Glomerular visceral epithelial cell (primary cell): ENCODE data around the gene THEMIS.
"Not testable (repeated sequence)": the region's sequence is repeated elsewhere in the genome, so short reads cannot be mapped to it uniquely, and the experiment has no call there.

Source experiments
- DNase-seq: peaks from one replicate; pipeline ENCODE4 v3.0.0-alpha.2; 2016; ENCODE audit errors: extremely low spot score

Gene THEMIS

DNA sequence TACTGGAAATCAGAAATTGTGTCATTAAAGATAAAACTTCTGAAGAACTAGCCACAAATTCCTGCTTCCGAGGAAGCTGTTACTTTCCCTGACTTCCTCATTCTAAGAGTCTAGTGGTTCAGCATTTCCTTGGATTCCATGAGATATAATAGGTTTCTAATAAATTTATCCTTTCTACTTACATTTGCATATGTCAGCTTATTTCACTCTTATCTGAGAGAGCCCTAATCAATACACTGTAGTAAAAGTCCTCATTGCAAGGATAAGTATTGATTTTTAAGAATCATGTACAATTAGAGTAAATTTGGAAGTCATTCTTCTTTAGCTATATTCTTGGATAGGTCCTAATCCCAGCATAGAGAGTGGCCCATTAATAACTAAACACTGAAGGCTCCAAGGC lies 16.9 kb upstream of the THEMIS start:
- DNase-seq, result no peak

DNA sequence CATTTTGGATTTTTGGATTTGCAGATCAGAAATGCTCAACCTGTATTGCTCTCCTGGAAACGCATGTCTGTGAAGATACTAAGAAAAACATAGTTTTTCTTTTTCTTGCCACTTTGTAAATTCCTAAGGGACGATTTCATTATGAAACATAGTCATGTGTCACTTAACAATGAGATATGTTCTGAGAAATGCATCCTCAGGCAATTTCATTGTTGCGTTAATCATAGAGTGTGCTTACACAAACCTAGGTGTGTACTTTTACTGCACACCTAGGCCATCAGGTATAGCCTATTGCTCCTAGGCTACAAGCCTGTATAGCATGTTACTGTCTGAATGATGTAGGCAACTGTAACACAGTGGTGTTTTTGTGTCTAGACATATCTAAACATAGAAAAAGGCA lies 13.4 kb upstream of the THEMIS start:
- DNase-seq, result no peak

DNA sequence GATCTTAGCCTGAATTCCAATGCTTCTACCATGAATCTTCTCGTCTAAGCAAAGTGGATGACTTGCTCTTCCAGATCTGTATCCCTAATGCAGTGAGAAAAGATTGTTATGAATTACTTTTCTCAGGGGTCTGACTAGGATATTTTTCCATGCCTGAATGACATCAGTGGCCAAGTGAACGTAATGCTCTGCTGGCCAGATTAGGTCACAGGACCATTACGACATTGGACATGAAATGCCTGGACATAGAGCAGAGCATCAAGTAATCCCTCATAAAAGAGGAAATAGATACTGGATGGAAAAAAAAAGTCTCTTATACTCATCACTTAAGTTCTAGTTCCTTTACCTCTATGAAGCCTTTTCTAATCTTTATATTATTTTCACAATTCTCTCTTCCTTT lies 12.1 kb upstream of the THEMIS start:
- peak; percentile 11 for DNase-seq

DNA sequence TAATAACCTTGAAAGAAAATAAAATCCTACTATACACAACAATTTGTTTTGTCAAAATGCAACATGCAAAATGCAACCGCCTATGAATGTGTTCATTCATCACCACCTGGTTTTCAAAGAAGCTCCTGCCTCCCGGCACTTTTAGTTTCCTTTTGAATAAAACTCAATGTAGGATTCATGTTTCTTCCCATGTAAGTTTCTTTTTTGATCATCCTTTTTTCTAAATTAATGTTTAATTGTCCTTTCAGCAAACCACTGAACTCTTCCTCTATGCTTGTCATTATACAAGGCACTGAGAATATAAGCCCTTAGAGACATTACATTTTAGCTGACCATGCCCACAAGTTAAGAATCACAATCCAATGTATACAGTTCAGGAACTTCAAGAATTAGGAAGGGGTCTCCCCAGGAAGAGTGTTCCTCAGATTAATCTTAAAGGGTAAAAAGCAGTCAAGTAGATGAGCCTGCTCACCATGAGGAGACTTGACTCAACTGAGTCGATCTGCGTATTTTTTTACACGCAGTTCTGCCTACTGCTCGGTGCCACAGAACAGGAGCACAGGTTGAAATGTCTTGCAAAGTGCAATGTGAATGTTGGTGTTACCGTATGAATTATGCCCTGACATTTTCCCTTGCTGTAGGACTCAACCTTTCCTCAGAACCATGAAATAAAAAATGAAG lies 7.2 kb upstream of the THEMIS start:
- DNase-seq, result no peak

DNA sequence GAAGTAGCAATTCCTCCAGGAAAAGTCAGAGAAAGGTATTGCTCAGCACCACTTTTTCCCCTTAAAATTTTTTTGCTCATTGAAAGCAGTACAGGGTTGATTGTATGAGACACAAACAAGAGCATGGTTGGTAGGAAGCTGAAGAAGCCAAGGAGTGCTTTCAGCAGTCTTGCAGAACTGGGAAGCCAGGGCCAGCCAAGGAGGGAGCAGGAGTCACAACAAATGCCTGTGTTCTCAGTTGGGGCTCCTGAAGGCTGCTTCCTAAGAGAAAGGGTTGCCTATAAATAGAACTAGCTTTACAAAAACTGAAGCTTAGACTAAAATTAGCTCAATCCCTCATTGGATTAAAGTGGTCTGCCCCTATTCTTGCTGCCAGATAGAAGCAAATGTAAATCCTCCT lies 3.3 kb upstream of the THEMIS start:
- DNase-seq, result no peak

DNA sequence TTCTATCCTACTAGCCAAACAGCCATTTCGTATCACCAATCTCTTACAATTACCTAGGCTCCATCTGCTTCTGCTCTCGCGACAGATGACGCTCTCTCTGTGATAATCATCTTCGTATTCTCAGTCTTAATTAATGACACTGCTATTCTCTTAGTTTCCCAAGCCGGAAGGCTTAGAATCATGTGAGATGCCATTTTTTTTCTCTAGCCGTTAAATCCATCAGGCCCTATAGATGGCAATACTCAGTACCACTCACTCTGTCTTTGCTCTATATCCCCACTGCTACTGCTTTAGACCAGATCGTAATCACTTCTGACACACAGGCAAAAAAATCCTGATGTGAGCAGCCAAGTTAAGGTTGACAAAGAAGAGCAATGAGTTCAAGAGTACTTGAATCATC lies 2.1 kb upstream of the THEMIS start:
- no peak for DNase-seq

DNA sequence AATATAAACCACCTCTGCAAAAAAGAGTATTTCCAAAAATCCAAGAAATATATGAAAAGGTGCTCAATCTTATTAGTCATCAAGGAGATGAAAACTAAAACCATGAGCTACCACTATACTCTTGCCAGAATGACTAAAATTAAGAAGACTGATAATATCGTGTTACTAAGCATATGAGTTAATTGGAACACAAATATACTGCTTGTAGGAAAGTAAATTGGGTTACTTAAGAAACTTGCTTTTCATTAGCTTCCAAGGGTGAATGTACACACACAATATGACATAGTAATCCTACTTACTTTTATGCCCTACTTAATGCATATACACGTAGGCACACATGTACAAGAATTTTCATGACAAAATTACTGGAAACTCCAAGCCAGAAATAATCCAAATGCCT lies 3.4 kb downstream of the THEMIS start:
- DNase-seq, result no peak

DNA sequence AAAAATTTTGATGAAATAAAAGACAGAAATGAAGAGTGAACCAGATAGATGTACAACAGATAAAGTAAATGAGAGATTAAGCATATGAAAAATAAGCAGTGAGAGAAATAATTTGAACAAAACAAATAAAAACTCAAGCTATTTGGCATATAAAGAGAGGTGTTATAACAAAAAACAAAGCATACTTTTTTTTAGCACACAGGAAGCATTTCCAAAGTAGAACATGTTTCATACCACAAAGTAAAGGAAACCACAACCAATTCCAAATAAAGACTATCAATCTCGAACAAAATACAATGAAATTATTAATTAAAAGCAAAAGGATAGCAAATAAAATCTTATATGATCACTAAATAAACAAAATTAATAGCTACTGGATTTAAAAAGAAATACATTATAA lies 6.8 kb downstream of the THEMIS start:
- no peak for DNase-seq

DNA sequence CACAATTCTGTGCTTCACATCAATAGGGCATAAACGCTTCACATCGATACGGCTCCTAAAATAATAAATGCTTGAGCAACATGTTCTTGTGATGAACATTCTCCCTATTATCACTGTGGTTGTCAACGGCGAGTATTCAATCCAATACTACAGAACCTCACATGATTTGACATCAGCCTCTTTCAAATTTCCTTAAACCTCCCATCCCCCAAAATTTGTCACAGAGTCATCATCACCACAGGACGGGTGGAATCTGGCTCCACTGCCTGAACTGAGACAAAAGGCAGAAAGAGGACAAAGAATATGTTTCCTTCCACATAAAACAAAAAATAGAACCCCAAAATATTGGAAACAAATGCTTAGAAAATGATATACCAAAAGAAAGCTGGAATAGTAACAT lies 7.3 kb downstream of the THEMIS start:
- DNase-seq, result no peak

DNA sequence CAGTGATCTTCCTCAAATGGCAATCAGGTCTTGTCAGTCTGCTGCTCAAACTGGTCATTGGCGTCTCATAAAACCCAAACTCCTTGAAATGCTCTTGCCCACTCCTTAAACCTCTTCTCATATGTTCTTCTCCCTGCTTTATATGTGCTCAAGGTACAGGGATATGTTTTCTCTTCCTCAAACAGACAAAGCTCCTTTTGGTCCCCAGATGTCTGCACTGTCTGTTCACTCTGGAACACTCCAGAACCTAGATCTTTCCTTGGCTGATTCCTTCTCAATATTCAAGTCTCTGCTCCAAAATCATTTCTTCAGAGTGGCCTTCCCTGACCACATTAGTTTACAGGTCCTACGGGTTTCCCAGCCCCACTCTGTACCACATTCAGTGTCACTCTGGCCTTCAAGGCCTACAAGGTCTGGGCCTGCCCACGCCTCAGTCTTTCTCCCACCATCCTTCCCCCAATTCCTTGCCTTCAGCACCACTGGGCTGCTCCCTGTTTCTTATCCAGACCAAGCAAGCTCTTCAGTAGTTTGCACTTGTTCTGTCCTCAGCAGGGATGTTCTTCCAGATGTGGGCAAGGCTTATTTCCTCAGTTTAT lies 9.0 kb downstream of the THEMIS start:
- no peak for DNase-seq

DNA sequence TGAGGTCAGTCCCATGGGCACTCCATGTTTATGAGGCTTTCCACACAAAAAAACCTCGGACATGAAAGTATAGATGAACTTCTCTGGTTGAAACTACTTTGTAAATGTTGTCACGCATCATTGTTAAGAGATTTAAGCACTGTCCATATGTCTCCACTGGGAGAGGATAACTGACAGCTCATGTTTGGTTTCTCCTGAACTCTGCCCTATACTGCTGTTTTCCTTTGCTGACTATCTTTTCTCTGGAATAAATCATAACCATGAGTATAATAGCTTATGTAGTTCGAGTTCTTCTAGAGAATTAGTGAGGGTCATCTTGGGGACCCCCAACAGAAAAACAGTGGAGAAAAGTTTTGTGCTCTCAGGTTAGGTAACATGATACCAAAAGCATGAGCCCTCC lies 14.3 kb downstream of the THEMIS start:
- DNase-seq, result no peak

DNA sequence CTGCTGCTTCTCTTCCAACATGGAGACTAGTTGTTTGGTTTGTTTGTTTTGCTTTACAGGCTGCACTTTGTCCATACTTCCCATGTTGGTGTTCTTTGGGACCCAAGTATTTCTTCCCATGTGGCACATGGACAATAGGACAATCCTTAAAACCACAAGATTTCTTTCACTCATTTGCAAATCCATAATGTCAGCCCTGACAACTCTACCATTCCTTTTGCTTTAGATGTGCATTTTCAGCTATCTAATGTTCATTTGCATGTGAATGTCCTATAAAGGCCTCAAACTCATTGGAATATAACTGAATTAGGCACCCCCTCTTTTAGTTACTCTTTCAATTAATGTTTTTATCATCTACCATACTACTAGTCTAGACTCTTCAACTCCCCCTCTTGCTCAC lies 16.7 kb downstream of the THEMIS start:
- no peak for DNase-seq

DNA sequence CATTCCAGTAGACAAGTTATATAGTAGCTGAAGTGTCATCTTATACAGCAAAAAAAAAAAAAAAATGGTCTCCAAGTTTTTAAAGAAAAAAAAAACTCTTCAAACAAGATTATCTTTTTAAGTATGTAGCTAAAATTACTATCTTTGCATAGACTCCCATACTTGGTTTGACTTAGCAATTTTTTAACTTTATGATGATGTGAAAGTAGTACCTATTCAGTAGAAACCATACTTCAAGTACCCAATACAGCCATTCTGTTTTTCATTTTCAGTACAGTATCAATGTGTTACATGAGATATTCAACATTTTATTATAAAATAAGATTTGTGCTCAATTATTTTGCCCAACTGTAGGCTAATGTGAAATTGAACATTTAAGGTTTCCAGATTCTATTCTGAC lies 18.9 kb downstream of the THEMIS start:
- DNase-seq, result not testable (repeated sequence)

DNA sequence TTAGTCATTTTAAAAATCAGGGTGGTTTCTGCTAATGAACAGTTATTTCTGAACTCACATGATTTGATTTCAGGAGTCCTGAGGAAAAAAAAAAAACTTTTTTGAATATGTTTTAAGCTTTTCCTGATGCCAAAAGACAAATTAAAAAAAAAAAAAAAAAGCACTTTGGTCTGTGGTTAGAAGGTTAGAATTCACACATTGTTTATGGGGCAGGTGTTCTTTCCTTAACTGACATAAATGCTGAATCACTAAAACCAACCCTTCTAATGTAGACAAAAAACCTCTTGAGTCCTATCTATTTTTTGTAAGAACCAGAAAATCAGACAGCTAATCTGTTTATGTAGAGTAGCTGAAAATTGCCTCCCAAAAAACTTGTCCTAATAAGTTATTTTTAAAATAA lies 20.4 kb downstream of the THEMIS start:
- no peak for DNase-seq

DNA sequence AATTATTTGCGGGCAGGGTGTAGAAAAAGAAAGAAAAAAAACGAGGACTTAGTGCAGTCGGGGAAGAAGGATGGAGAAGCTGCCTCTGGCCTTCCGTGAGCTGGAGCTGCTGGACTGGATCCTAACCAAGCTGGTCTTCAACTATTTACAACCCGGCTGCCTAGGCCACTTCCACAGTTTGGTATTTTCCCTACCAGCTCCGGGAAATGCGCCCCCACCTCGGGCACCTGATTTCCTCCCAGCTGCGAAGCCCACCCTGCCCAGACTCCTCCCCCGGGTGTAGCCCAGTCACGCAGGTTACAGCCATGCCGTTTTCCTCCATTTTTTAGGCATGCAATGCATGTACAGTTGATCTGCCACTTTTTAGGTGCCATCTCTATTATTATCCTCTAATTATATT lies 21.2 kb downstream of the THEMIS start:
- DNase-seq, result no peak

DNA sequence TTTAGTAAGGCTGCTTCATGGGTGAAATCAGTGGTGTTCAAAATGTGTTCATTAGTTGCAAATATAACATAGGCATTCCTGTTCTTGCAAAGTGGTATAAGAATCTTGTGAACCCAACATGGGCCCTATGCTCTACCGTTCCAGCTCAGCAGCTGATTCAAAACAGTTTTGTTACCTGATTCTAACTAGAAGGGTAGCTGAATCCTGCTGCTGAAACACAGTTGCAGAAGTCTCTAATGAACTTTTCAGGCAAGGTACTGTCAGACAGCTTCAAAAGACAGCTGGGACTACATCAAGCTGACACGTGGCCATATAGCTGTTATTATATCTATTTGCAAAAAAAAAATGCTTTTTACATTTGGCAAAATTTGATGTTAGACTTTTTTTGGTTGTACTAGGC lies 22.7 kb downstream of the THEMIS start:
- no peak for DNase-seq

DNA sequence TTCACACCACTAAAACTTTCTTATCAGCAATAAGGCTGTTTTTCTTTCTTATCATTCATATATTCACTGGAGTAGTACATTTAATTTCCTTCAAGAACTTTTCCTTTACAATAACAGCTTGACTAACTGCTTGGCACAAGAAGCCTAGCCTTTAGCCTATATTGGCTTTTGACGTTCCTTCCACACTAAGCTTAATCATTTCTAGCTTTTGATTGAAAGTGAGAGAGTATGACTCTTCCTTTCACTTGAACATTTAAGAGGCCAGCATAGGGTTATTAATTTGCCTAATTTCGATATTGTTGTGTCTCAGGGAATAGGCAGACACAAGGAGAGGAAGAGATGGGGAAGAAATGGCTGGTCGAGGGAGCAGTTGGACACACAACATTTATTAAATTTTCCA lies 23.6 kb downstream of the THEMIS start:
- no peak for DNase-seq

DNA sequence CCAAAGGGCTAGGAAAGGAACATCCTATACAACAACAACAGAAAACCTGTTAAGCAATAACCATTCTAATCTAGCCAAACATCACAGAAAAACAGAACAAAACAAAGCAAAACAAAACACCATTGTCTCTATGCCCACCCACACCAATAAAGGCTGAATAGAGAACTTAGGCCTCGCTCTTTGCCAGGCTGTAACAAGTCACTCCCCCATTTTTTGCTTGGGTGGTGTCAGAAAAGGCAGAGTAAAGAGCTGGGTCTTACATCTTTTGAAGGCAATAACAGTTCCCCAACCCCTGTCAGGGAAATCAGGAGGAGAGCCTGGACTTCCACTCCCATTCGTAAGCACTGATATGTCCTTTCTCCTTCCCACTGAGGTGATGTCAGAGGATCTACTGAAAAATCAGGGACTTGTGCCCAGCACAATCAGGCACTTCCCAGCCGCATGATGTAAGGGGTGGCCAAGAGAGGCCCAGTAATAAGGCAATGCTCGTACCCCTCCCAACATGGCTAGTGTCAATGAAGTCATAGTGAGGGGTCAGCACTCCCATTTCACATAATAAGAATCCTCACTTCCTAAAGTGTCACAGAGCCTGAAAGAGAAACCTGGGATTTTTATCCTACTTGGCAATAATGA lies 31.0 kb downstream of the THEMIS start:
- DNase-seq, result no peak

DNA sequence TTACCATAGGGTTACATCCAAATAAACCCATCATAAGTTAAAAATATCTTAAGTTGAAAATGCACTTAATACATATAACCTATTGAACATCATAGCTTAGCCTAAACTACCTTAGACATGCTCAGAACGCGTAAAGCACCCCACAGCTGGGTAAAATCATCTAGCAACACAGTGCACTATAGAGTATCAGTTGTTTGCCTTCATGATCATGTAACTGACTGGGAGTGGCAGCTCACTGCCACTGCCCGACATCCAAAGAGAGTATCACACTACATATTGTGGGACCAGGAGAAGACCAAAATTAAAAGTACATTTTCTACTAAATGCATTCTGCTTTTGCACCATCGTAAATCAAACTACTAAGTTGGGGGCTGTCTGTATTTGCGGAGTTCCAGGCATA lies 31.7 kb downstream of the THEMIS start:
- DNase-seq, result no peak

DNA sequence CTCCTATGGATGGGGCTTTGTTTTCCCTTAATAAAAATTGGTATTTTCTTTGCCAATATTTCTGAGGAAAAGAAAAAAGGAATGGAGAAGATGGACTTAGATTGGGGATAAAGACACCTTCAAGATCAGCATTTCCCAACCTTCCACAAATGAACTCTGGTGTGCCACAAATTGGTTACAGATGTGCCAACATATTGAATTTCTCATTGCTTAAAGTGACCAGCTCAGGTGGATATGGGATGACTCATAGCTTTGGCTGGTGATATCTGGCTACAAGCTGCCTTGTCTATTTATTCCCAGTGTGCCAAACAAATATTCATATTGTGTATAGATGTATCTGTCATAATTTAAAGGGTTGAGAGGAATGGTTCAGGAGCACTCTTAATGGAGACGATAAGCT lies 32.5 kb downstream of the THEMIS start:
- no peak for DNase-seq

DNA sequence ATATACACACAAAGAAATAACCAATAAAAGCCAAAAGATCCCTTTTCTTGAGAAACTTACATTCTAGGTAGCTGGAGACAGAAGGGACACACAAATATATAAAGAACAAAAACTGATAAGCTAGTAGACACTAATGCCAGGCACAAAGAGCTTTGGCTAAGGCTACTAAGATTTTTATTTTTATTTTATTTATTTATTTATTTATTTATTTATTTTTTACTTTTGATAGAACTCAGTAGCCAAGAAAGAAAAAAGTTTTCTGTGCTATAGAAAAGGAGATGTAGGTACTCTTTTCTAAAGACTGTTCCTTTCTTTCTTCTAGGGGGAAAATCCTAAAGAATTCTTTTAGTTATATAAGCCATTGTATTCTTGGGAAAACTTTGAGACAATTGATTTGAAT lies 34.1 kb downstream of the THEMIS start:
- DNase-seq, result no peak

DNA sequence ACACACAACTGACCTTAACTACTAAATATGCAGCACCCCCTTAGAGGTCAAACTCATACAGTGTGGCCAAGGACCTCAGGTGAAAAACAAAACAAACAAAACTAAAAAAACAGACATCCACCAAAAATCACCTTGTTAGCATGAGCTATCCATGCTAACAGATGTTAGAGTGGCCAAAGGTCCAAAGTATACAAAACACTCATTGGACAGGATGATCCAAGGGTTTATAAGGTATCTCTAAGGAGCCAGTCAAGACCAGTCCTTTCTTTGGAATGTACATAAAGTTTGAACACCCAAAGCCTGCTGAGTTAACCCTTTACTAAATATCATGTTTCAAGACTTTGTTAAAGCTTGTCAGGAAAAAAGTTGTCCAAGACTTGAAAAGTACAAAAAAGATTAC lies 35.8 kb downstream of the THEMIS start:
- DNase-seq, result no peak

DNA sequence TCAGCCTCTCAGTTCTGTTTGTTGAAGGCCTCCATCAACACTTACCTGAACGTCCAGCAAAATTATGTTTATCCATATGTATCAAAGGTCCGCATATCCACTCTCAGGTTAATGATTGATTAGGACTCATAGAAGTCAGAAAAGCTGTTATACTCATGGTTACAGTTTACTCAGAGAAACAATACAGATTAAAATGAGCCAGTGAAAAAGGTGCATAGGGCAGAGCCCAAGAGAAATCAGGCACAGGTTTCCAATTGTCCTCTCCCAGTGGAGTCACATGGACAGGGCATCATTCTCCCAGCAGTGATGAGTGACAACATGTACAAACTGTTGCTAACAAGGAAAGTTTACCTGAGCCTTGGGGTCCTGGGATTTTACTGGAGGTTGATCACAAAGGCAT lies 36.2 kb downstream of the THEMIS start:
- no peak for DNase-seq

DNA sequence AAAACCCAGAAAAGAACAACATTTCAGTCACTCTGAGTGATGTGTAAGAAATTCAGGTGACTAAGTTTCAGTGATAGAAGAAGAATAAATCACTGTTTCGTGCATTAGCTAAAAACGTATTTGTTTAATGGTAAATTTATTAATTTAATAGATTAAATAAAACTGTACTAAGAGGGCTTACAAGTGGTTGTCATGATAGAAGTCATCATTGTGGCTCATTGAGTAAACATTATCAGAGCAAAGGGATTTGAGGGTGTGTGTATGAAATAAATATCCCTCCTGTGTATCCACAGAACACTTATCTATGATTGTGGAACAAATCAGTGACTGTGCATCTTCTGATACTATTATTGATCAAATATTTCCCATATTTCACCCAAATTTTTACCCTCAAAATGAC lies 40.1 kb downstream of the THEMIS start:
- DNase-seq, result no peak
